ENCODE measurements around the gene SURF2. TPM values are rescaled to one million over a fixed set of nuclear protein-coding genes. Genes with fewer than 3 reads are reported as not detected.

The SURF2 gene
- total and polyA plus RNA-seq, 4 donors, result 9.2 to 29.2 (median 18.3) TPM

- 84 to 90% methylated on average over 15 of the region's 15 CpGs for WGBS, 2 donors
- Histone ChIP-seq H3K27me3 (ENCODE audit: control insufficient read depth in 1 of 2, insufficient read depth in 2 of 2, low read length in 1 of 2) (no peaks in the 10 kb centered on the region), H3K4me1 (ENCODE audit: control insufficient read depth in 1 of 2, insufficient read depth in 2 of 2, low read length in 2 of 2) (peaks cover 0 to 2% of the 10 kb centered on the region in 2 donors), H3K36me3 (ENCODE audit: control insufficient read depth in 1 of 2, insufficient read depth in 2 of 2, low read length in 1 of 2) (no peaks in the 10 kb centered on the region), H3K4me3 (ENCODE audit: low read length in 2 of 2) (no peak overlapping the region), H3K27ac (ENCODE audit: low read depth in 1 of 2, low read length in 2 of 2) (no peak overlapping the region), H3K9me3 (ENCODE audit: control insufficient read depth, low read length) (no peaks in the 10 kb centered on the region)
- intact Hi-C loops (cut with DNase I), result loop anchor here in 1 of 2 donors (10.0 kb wide), 1 partner anchor 673 kb away; no protein-coding TSS in a partner anchor
- DNase-seq (peak in 1 of 2 donors; percentile 88), ATAC-seq (ENCODE audit: low FRiP score) (peak; percentile 34)
Measured at GRCh38 chr9:133341369-133342068, 14.8 kb upstream of the SURF2 start.

DNA sequence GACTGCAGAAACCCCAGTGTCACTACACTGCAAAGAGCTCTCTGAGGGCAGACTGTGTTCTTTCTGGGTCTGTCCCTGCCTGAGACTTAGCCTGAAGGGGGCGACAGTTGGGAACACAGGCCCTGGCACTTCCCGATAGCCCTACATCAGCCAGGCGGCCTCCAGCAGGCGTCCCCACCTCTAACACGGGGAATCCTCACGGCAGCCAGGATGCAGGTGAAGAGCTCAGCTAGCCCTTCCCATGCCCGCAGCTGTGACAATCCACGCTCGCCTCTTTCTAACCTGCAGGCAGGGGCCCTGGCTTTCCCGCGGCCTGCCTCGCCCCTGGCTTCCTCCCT lies 14.3 kb upstream of the SURF2 start:
- DNase-seq (no peak), ATAC-seq (ENCODE audit: low FRiP score) (peak; percentile 2)
- no peak overlapping the region for H3K4me3 ChIP-seq (ENCODE audit: low read length in 2 of 2)
- WGBS, 2 donors, result 71 to 79% methylated on average over 12 of the region's 12 CpGs
- no peaks in the 10 kb centered on the region for H3K36me3 ChIP-seq (ENCODE audit: control insufficient read depth in 1 of 2, insufficient read depth in 2 of 2, low read length in 1 of 2)
- H3K27ac ChIP-seq (ENCODE audit: low read depth in 1 of 2, low read length in 2 of 2), result no peak overlapping the region
- intact Hi-C loops (cut with DNase I), result loop anchor here in 1 of 2 donors (10.0 kb wide), 1 partner anchor 673 kb away; no protein-coding TSS in a partner anchor
- no peaks in the 10 kb centered on the region for H3K9me3 ChIP-seq (ENCODE audit: control insufficient read depth, low read length)
- no peaks in the 10 kb centered on the region for H3K27me3 ChIP-seq (ENCODE audit: control insufficient read depth in 1 of 2, insufficient read depth in 2 of 2, low read length in 1 of 2)
- peaks cover 0 to 3% of the 10 kb centered on the region in 2 donors for H3K4me1 ChIP-seq (ENCODE audit: control insufficient read depth in 1 of 2, insufficient read depth in 2 of 2, low read length in 2 of 2)

- ATAC-seq (ENCODE audit: low FRiP score) (no peak), DNase-seq (no peak)
- WGBS, 2 donors, result 76 to 78% methylated on average over 9 to 11 of the region's 11 CpGs
- Histone ChIP-seq H3K4me3 (ENCODE audit: low read length in 2 of 2) (no peak overlapping the region), H3K9me3 (ENCODE audit: control insufficient read depth, low read length) (no peaks in the 10 kb centered on the region), H3K27me3 (ENCODE audit: control insufficient read depth in 1 of 2, insufficient read depth in 2 of 2, low read length in 1 of 2) (no peaks in the 10 kb centered on the region), H3K36me3 (ENCODE audit: control insufficient read depth in 1 of 2, insufficient read depth in 2 of 2, low read length in 1 of 2) (no peaks in the 10 kb centered on the region), H3K27ac (ENCODE audit: low read depth in 1 of 2, low read length in 2 of 2) (no peak overlapping the region), H3K4me1 (ENCODE audit: control insufficient read depth in 1 of 2, insufficient read depth in 2 of 2, low read length in 2 of 2) (peaks cover 0 to 3% of the 10 kb centered on the region in 2 donors)
- intact Hi-C loops (cut with DNase I), result loop anchor here in 1 of 2 donors (10.0 kb wide), 1 partner anchor 672 kb away; no protein-coding TSS in a partner anchor
Measured at GRCh38 chr9:133342570-133342969, 13.8 kb upstream of the SURF2 start.

DNA sequence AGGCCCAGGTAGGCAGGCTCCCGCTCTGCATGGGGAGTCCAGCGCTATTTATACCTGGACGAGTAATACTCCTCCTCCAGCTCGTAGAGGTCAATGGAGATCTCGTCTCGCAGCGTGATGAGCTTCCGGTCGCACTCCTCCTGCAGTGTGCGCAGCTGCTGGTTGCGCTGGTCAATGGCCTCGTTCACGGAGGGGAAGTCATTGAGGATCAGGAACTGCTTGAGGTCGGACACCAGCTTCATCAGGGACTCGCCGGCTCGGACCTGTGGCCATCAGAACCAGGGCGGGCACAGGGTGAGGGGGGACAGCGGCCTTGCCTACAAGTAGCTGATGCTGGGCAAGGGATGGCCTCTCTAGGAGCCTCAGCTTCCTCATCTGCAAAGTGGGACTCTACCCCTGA lies 12.3 kb upstream of the SURF2 start:
- no peak for DNase-seq
- ATAC-seq (ENCODE audit: low FRiP score), result no peak
- WGBS, 2 donors, result 91 to 92% methylated on average over 19 of the region's 19 CpGs
- H3K9me3 ChIP-seq (ENCODE audit: control insufficient read depth, low read length), result no peaks in the 10 kb centered on the region
- H3K27ac ChIP-seq (ENCODE audit: low read depth in 1 of 2, low read length in 2 of 2), result no peak overlapping the region
- H3K36me3 ChIP-seq (ENCODE audit: control insufficient read depth in 1 of 2, insufficient read depth in 2 of 2, low read length in 1 of 2), result no peaks in the 10 kb centered on the region
- no peaks in the 10 kb centered on the region for H3K27me3 ChIP-seq (ENCODE audit: control insufficient read depth in 1 of 2, insufficient read depth in 2 of 2, low read length in 1 of 2)
- intact Hi-C loops (cut with DNase I), result loop anchor here in 1 of 2 donors (10.0 kb wide), 1 partner anchor 671 kb away; no protein-coding TSS in a partner anchor
- no peak overlapping the region for H3K4me3 ChIP-seq (ENCODE audit: low read length in 2 of 2)
- peaks cover 0 to 3% of the 10 kb centered on the region in 2 donors for H3K4me1 ChIP-seq (ENCODE audit: control insufficient read depth in 1 of 2, insufficient read depth in 2 of 2, low read length in 2 of 2)

DNA sequence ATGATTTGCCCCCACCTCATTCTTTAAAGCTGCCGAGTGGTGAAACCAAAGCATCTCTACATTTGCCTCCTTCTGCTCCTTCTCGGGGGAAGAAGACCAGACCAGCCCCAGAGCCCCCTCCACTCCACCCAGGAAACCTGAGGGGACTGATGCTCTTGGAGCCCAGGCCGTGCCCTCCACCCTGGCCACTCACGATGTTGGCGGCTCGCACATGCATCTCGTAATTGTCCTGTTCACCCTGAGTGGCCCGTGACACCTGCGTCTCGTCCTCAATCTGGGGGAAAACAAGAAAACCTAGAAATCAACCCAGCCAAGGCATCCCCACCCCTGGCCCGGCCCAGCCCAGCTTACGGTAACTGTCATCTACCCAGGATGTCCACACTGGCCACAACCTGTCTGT lies 11.4 kb upstream of the SURF2 start:
- intact Hi-C loops (cut with DNase I), result loop anchor here in 1 of 2 donors (10.0 kb wide), 1 partner anchor 670 kb away; no protein-coding TSS in a partner anchor
- no peak overlapping the region for H3K27ac ChIP-seq (ENCODE audit: low read depth in 1 of 2, low read length in 2 of 2)
- no peaks in the 10 kb centered on the region for H3K27me3 ChIP-seq (ENCODE audit: control insufficient read depth in 1 of 2, insufficient read depth in 2 of 2, low read length in 1 of 2)
- ATAC-seq (ENCODE audit: low FRiP score), result no peak
- H3K9me3 ChIP-seq (ENCODE audit: control insufficient read depth, low read length), result no peaks in the 10 kb centered on the region
- DNase-seq, result no peak
- no peak overlapping the region for H3K4me3 ChIP-seq (ENCODE audit: low read length in 2 of 2)
- peaks cover 0 to 3% of the 10 kb centered on the region in 2 donors for H3K4me1 ChIP-seq (ENCODE audit: control insufficient read depth in 1 of 2, insufficient read depth in 2 of 2, low read length in 2 of 2)
- WGBS, 2 donors, result 92 to 94% methylated on average over 12 of the region's 12 CpGs
- H3K36me3 ChIP-seq (ENCODE audit: control insufficient read depth in 1 of 2, insufficient read depth in 2 of 2, low read length in 1 of 2), result no peaks in the 10 kb centered on the region

GRCh38 chr9:133345596-133345995 lies 10.8 kb upstream of the SURF2 start:
- H3K36me3 ChIP-seq (ENCODE audit: control insufficient read depth in 1 of 2, insufficient read depth in 2 of 2, low read length in 1 of 2), result peaks cover 0 to 3% of the 10 kb centered on the region in 2 donors
- WGBS, 2 donors, result 91 to 92% methylated on average over 6 of the region's 6 CpGs
- DNase-seq (no peak), ATAC-seq (ENCODE audit: low FRiP score) (no peak)
- intact Hi-C loops (cut with DNase I), result loop anchor here in 1 of 2 donors (10.0 kb wide), 1 partner anchor 669 kb away; no protein-coding TSS in a partner anchor
- H3K9me3 ChIP-seq (ENCODE audit: control insufficient read depth, low read length), result no peaks in the 10 kb centered on the region
- no peak overlapping the region for H3K4me3 ChIP-seq (ENCODE audit: low read length in 2 of 2)
- H3K27me3 ChIP-seq (ENCODE audit: control insufficient read depth in 1 of 2, insufficient read depth in 2 of 2, low read length in 1 of 2), result no peaks in the 10 kb centered on the region
- H3K4me1 ChIP-seq (ENCODE audit: control insufficient read depth in 1 of 2, insufficient read depth in 2 of 2, low read length in 2 of 2), result peaks cover 0 to 3% of the 10 kb centered on the region in 2 donors
- no peak overlapping the region for H3K27ac ChIP-seq (ENCODE audit: low read depth in 1 of 2, low read length in 2 of 2)

GRCh38 chr9:133346021-133346785 lies 10.1 kb upstream of the SURF2 start:
- no peak for DNase-seq
- no peak for ATAC-seq (ENCODE audit: low FRiP score)
- peaks cover 0 to 3% of the 10 kb centered on the region in 2 donors for H3K4me1 ChIP-seq (ENCODE audit: control insufficient read depth in 1 of 2, insufficient read depth in 2 of 2, low read length in 2 of 2)
- H3K27ac ChIP-seq (ENCODE audit: low read depth in 1 of 2, low read length in 2 of 2), result no peak overlapping the region
- H3K4me3 ChIP-seq (ENCODE audit: low read length in 2 of 2), result no peak overlapping the region
- intact Hi-C loops (cut with DNase I), result loop anchor here in 1 of 2 donors (10.0 kb wide), 1 partner anchor 669 kb away; no protein-coding TSS in a partner anchor
- no peaks in the 10 kb centered on the region for H3K9me3 ChIP-seq (ENCODE audit: control insufficient read depth, low read length)
- H3K27me3 ChIP-seq (ENCODE audit: control insufficient read depth in 1 of 2, insufficient read depth in 2 of 2, low read length in 1 of 2), result no peaks in the 10 kb centered on the region
- peaks cover 0 to 3% of the 10 kb centered on the region in 2 donors for H3K36me3 ChIP-seq (ENCODE audit: control insufficient read depth in 1 of 2, insufficient read depth in 2 of 2, low read length in 1 of 2)
- 61 to 66% methylated on average over 15 of the region's 15 CpGs for WGBS, 2 donors

DNA sequence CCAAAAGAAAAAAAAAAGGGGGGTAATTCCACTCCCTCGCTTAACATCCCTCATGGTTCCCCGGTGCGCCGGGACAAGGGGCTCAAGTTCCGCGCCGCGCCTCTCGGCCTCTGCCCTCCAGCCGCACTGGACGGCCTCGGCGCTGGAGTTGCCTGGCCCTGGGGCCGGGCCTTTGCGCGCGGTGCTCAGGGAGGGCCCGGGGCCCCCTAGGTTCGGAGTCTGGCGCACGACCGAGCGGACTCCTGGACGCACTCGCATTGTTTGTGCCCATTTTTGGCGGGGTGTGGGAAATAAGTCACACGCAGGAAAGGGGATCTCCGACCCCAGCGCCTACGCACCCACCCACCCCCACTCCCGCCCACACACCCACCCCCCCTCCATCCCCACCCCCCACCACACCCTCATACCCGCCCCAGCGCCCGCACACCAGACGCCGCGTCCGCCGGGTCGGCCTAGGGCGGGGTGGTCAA lies 8.8 kb upstream of the SURF2 start:
- DNase-seq (peak in 1 of 2 donors; percentile 62), ATAC-seq (ENCODE audit: low FRiP score) (peak; percentile 78)
- Histone ChIP-seq H3K36me3 (ENCODE audit: control insufficient read depth in 1 of 2, insufficient read depth in 2 of 2, low read length in 1 of 2) (peaks cover 0 to 7% of the 10 kb centered on the region in 2 donors), H3K9me3 (ENCODE audit: control insufficient read depth, low read length) (no peaks in the 10 kb centered on the region), H3K27me3 (ENCODE audit: control insufficient read depth in 1 of 2, insufficient read depth in 2 of 2, low read length in 1 of 2) (no peaks in the 10 kb centered on the region), H3K4me1 (ENCODE audit: control insufficient read depth in 1 of 2, insufficient read depth in 2 of 2, low read length in 2 of 2) (peaks cover 0 to 3% of the 10 kb centered on the region in 2 donors), H3K27ac (ENCODE audit: low read depth in 1 of 2, low read length in 2 of 2) (peak overlapping the region in 1 of 2 donors; percentile 55), H3K4me3 (ENCODE audit: low read length in 2 of 2) (peak overlapping the region; percentile 85 to 93)
- intact Hi-C loops (cut with DNase I), result loop anchor here in 1 of 2 donors (10.0 kb wide), 1 partner anchor 667 kb away; no protein-coding TSS in a partner anchor
- WGBS, 2 donors, result 0 to 1% methylated on average over 29 to 41 of the region's 41 CpGs

Data from aorta (tissue), 5 donors.